Right lobe of liver (tissue), 4 donors: ENCODE data around the gene NPEPPS.

ENCODE experiments used
- CTCF ChIP-seq, 4 donors: fragments of 200-600 bp in 3 of 4; fragments of 450-650 bp in 1 of 4; IDR thresholded peaks; one replicate each; pipeline versions ENCODE4 v1.5.1 to v1.8.0; 2016 to 2022; ENCODE audit warnings: antibody characterized with exemption in 4 of 4, mild to moderate bottlenecking in 2 of 4
- POLR2A ChIP-seq: fragments of 450-650 bp; IDR thresholded peaks from one replicate; pipeline ENCODE4 v1.6.1; 2017; ENCODE audit warnings: antibody characterized with exemption, mild to moderate bottlenecking
- donor health status: DM: no; HTN: no; CAD: no.
- donor health status: DM: no; HTN: no; CAD: no.
- donor health status: DM: no; HTN: yes; CAD: no.

GRCh38 chr17:47664624-47664941 is 133.7 kb downstream of the NPEPPS start:
- TF ChIP-seq POLR2A: no peak
- TF ChIP-seq CTCF (IDR thresholded peaks at IDR 0.05): no peak
